Activated naive CD4-positive, alpha-beta T cell treated with anti-CD3 and anti-CD28 coated beads, Interleukin-2, amount 50 U/mL, for 24 hours (primary cell): Measurements from ENCODE around the gene CFAP100.

Source experiments
- H3K27ac Mint-ChIP-seq: one replicate; pipeline ENCODE4 v1.8.0; 2021; ENCODE audit warnings: mild to moderate bottlenecking, mixed read lengths
- H3K27me3 Mint-ChIP-seq: one replicate; pipeline ENCODE4 v1.8.0; 2021; ENCODE audit warnings: mixed read lengths
- H3K36me3 Mint-ChIP-seq: one replicate; pipeline ENCODE4 v1.8.0; 2021; ENCODE audit warnings: mixed read lengths
- H3K4me1 Mint-ChIP-seq: one replicate; pipeline ENCODE4 v1.8.0; 2021; ENCODE audit warnings: mixed read lengths
- H3K4me3 Mint-ChIP-seq: one replicate; pipeline ENCODE4 v1.8.0; 2021; ENCODE audit warnings: mild to moderate bottlenecking, mixed read lengths
- H3K9me3 Mint-ChIP-seq: one replicate; pipeline ENCODE4 v1.8.0; 2021; ENCODE audit warnings: mixed read lengths

Gene CFAP100

GRCh38 chr3:126394179-126394976 is at the start of gene CFAP100:
TSS of gene CFAP100 (plus strand) at chr3:126394909. CDS start at chr3:126396001, 1,092 bp downstream.
- Mint-ChIP-seq H3K27me3 (peaks cover 40% of the 10 kb centered on the region), H3K27ac (no peak within 1 kb of the TSS), H3K9me3 (no peaks in the 10 kb centered on the region), H3K4me3 (no peak within 1 kb of the TSS), H3K4me1 (peaks cover 4% of the 10 kb centered on the region), H3K36me3 (no peaks in the 10 kb centered on the region)

- Mint-ChIP-seq H3K4me1 (no peaks in the 10 kb centered on the region), H3K27ac (no peak overlapping the region), H3K36me3 (no peaks in the 10 kb centered on the region)
Observed at GRCh38 chr3:126345231-126345630, 49.5 kb upstream of the CFAP100 start.

GRCh38 chr3:126345641-126346460 is 48.9 kb upstream of the CFAP100 start:
- Mint-ChIP-seq H3K9me3 (no peaks in the 10 kb centered on the region), H3K27ac (no peak overlapping the region), H3K4me1 (no peaks in the 10 kb centered on the region), H3K36me3 (no peaks in the 10 kb centered on the region), H3K4me3 (no peak overlapping the region), H3K27me3 (no peaks in the 10 kb centered on the region)

More at GRCh38 chr3:126345231-126345630, 49.5 kb upstream of the CFAP100 start:
- Mint-ChIP-seq H3K27me3 (no peaks in the 10 kb centered on the region), H3K4me3 (no peak overlapping the region), H3K9me3 (no peaks in the 10 kb centered on the region)

GRCh38 chr3:126346466-126346865 is 48.2 kb upstream of the CFAP100 start:
- no peaks in the 10 kb centered on the region for H3K9me3 Mint-ChIP-seq
- H3K27me3 Mint-ChIP-seq: no peaks in the 10 kb centered on the region
- H3K27ac Mint-ChIP-seq: no peak overlapping the region
- H3K4me1 Mint-ChIP-seq: no peaks in the 10 kb centered on the region
- no peaks in the 10 kb centered on the region for H3K36me3 Mint-ChIP-seq
- H3K4me3 Mint-ChIP-seq: no peak overlapping the region

- Mint-ChIP-seq H3K4me3 (no peak overlapping the region), H3K9me3 (no peaks in the 10 kb centered on the region), H3K27ac (no peak overlapping the region), H3K4me1 (no peaks in the 10 kb centered on the region), H3K27me3 (no peaks in the 10 kb centered on the region), H3K36me3 (no peaks in the 10 kb centered on the region)
Observed at GRCh38 chr3:126347543-126348161, 47.1 kb upstream of the CFAP100 start.

- no peaks in the 10 kb centered on the region for H3K27me3 Mint-ChIP-seq
- H3K27ac Mint-ChIP-seq: no peak overlapping the region
- H3K4me3 Mint-ChIP-seq: no peak overlapping the region
- H3K4me1 Mint-ChIP-seq: no peaks in the 10 kb centered on the region
- no peaks in the 10 kb centered on the region for H3K36me3 Mint-ChIP-seq
- H3K9me3 Mint-ChIP-seq: no peaks in the 10 kb centered on the region
Observed at GRCh38 chr3:126348308-126348920, 46.3 kb upstream of the CFAP100 start.

- Mint-ChIP-seq H3K27me3 (no peaks in the 10 kb centered on the region), H3K4me3 (no peak overlapping the region), H3K9me3 (no peaks in the 10 kb centered on the region), H3K4me1 (no peaks in the 10 kb centered on the region), H3K36me3 (no peaks in the 10 kb centered on the region), H3K27ac (no peak overlapping the region)
Observed at GRCh38 chr3:126349071-126349470, 45.6 kb upstream of the CFAP100 start.

- H3K36me3 Mint-ChIP-seq: no peaks in the 10 kb centered on the region
- H3K4me1 Mint-ChIP-seq: no peaks in the 10 kb centered on the region
- H3K27ac Mint-ChIP-seq: no peak overlapping the region
- H3K9me3 Mint-ChIP-seq: no peaks in the 10 kb centered on the region
- no peaks in the 10 kb centered on the region for H3K27me3 Mint-ChIP-seq
- H3K4me3 Mint-ChIP-seq: no peak overlapping the region
Observed at GRCh38 chr3:126349611-126350501, 44.9 kb upstream of the CFAP100 start.

- no peaks in the 10 kb centered on the region for H3K36me3 Mint-ChIP-seq
- peaks cover 3% of the 10 kb centered on the region for H3K4me1 Mint-ChIP-seq
- no peaks in the 10 kb centered on the region for H3K9me3 Mint-ChIP-seq
- peaks cover 5% of the 10 kb centered on the region for H3K27me3 Mint-ChIP-seq
- H3K27ac Mint-ChIP-seq: no peak overlapping the region
- no peak overlapping the region for H3K4me3 Mint-ChIP-seq
Observed at GRCh38 chr3:126350502-126351085, 44.1 kb upstream of the CFAP100 start.

GRCh38 chr3:126351086-126351770 is 43.5 kb upstream of the CFAP100 start:
- H3K4me3 Mint-ChIP-seq: no peak overlapping the region
- H3K36me3 Mint-ChIP-seq: no peaks in the 10 kb centered on the region
- no peaks in the 10 kb centered on the region for H3K9me3 Mint-ChIP-seq
- H3K27me3 Mint-ChIP-seq: peaks cover 7% of the 10 kb centered on the region
- H3K4me1 Mint-ChIP-seq: peaks cover 7% of the 10 kb centered on the region
- H3K27ac Mint-ChIP-seq: no peak overlapping the region

GRCh38 chr3:126351771-126352475 is 42.8 kb upstream of the CFAP100 start:
- H3K27me3 Mint-ChIP-seq: peaks cover 10% of the 10 kb centered on the region
- H3K4me1 Mint-ChIP-seq: peaks cover 10% of the 10 kb centered on the region
- no peaks in the 10 kb centered on the region for H3K9me3 Mint-ChIP-seq
- no peak overlapping the region for H3K27ac Mint-ChIP-seq
- H3K36me3 Mint-ChIP-seq: no peaks in the 10 kb centered on the region
- H3K4me3 Mint-ChIP-seq: no peak overlapping the region

GRCh38 chr3:126352476-126353454 is 41.9 kb upstream of the CFAP100 start:
- Mint-ChIP-seq H3K27ac (no peak overlapping the region), H3K36me3 (no peaks in the 10 kb centered on the region), H3K27me3 (peaks cover 13% of the 10 kb centered on the region), H3K9me3 (no peaks in the 10 kb centered on the region), H3K4me3 (no peak overlapping the region), H3K4me1 (peaks cover 13% of the 10 kb centered on the region)
